Lower leg skin (tissue), 4 donors: ENCODE data around the gene CLPTM1L. TPM values are rescaled to one million over a fixed set of nuclear protein-coding genes. Genes with fewer than 3 reads are reported as not detected.
"Not testable (repeated sequence)": the region's sequence is repeated elsewhere in the genome, so short reads cannot be mapped to it uniquely, and the experiment has no call there.

Source experiments
- DNase-seq, 2 donors: peaks; one replicate each; pipeline ENCODE4 v3.0.0-alpha.2; 2019; ENCODE audit warnings: low spot score in 2 of 2
- H3K4me3 ChIP-seq: fragments of 200-600 bp; sonication (generic); 2 replicates; pipeline ENCODE4 v1.5.1; 2017; ENCODE audit warnings: mild to moderate bottlenecking, low read depth; ENCODE audit not compliant: poor library complexity, severe bottlenecking
- POLR2A ChIP-seq, 2 donors: fragments of 450-650 bp; IDR thresholded peaks; one replicate each; pipeline ENCODE4 v1.6.1; 2016 to 2017; ENCODE audit warnings: antibody characterized with exemption in 2 of 2, mild to moderate bottlenecking in 1 of 2, moderate library complexity in 1 of 2
- WGBS, 2 donors: methylation state at CpG; one replicate each; pipeline ENCODE4 v1.1.5; 2018; 5-methylcytosine and 5-hydroxymethylcytosine counted together
- intact Hi-C: fragments of 100-400 bp; cut with DNase I; formaldehyde crosslinking; loops from one replicate; pipeline ENCODE4 v1.15.0; 2023; ENCODE audit warnings: low total_unique reads
- total RNA-seq, 4 donors: library from RNA; depleted of rRNA; stranded (reverse); fragments of >200 nt; gene quantifications; one replicate each; pipeline ENCODE4 v1.1.0, GENCODE V29; 2016
- TF ChIP-seq, protein P1 (sequence below), 3 donors: fragments of 450-650 bp; IDR thresholded peaks; one replicate each; pipeline ENCODE4 v1.5.1; 2016; ENCODE audit warnings: antibody characterized with exemption in 3 of 3, mild to moderate bottlenecking in 3 of 3, moderate library complexity in 2 of 3

The CLPTM1L gene
- total RNA-seq, 4 donors from 2014 or later: 82.8 to 123 (median 102) TPM

DNA sequence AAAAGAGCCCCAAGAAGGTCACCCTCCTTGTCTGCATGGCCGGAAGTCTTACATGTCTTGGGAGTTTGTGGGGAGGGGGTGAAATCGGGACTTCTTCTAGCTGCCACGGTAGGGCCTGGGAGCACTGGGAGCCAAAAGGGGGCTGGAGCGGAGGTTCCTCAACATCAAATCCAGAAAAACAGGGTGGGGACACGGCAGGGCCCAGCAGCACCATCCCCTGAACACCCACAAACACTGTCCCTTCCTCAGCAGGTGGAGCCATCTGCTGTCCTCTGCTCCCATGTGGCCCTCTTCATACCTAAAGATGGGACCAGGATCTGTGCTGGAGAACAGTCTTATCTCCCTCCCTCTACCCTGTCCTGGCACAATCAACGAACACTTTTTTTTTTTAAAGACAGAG is 52.8 kb downstream of the CLPTM1L start:
- intact Hi-C loops: no loop called here
- TF ChIP-seq, protein P1, sequence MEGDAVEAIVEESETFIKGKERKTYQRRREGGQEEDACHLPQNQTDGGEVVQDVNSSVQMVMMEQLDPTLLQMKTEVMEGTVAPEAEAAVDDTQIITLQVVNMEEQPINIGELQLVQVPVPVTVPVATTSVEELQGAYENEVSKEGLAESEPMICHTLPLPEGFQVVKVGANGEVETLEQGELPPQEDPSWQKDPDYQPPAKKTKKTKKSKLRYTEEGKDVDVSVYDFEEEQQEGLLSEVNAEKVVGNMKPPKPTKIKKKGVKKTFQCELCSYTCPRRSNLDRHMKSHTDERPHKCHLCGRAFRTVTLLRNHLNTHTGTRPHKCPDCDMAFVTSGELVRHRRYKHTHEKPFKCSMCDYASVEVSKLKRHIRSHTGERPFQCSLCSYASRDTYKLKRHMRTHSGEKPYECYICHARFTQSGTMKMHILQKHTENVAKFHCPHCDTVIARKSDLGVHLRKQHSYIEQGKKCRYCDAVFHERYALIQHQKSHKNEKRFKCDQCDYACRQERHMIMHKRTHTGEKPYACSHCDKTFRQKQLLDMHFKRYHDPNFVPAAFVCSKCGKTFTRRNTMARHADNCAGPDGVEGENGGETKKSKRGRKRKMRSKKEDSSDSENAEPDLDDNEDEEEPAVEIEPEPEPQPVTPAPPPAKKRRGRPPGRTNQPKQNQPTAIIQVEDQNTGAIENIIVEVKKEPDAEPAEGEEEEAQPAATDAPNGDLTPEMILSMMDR (IDR thresholded peaks at IDR 0.05): no peak
- no peak for TF ChIP-seq POLR2A (IDR thresholded peaks at IDR 0.05)
- DNase-seq: peak in 1 of 2 donors; percentile 81
- no peak overlapping the region for H3K4me3 ChIP-seq
- 68 to 77% methylated on average over 6 of the region's 6 CpGs for WGBS, 2 donors

DNA sequence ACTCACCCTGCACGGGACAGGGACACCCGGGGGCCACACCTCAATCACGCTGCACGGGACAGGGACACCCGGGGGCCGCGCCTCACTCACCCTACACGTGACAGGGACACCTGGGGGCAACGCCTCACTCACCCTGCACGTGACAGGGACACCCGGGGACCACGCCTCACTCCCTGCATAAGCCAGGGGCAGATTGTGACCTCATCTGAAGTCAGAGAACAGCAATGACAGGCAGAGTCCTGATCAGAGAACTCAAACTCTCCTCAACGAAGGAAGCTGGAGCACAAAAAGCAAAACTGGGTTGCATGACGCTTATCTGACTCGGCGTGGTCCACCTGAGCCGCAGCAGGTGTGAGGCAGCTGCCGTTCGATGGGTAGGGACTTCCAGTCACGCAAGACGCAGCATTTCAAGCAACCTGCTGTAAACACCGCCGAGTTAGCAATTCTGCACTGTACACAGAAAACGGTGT is 53.3 kb downstream of the CLPTM1L start:
- intact Hi-C loops: no loop called here
- peak in 1 of 2 donors; percentile 63 for DNase-seq
- no peak overlapping the region for H3K4me3 ChIP-seq
- TF ChIP-seq, protein P1 (IDR thresholded peaks at IDR 0.05): no peak
- TF ChIP-seq POLR2A (IDR thresholded peaks at IDR 0.05): no peak
- WGBS, 2 donors: 63 to 66% methylated on average over 24 of the region's 24 CpGs

DNA sequence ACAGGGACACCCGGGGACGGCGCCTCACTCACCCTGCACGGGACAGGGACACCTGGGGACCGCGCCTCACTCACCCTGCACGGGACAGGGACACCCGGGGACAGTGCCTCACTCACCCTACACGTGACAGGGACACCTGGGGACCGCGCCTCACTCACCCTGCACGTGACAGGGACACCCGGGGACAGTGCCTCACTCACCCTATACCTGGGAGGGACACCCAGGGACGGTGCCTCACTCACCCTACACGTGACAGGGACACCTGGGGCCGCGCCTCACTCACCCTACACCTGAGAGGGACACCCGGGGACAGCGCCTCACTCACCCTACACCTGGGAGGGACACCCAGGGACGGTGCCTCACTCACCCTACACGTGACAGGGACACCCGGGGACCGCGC is 53.9 kb downstream of the CLPTM1L start:
- intact Hi-C loops, H3K4me3 ChIP-seq: not testable (repeated sequence)
- peak in 1 of 2 donors; percentile 74 for DNase-seq
- 88% methylated on average over 8 of the region's 24 CpGs; no CpG with 5 or more reads in 1 of the 2 donors for WGBS, 2 donors

DNA sequence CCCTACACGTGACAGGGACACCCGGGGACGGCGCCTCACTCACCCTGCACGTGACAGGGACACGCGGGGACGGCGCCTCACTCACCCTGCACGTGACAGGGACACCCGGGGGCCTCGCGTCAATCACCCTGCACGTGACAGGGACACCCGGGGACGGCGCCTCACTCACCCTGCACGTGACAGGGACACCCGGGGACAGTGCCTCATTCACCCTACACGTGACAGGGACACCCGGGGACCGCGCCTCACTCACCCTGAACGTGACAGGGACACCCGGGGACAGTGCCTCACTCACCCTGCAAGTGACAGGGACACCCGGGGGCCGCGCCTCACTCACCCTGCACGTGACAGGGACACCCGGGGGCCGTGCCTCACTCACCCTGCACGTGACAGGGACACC is 55.3 kb downstream of the CLPTM1L start:
- intact Hi-C loops, DNase-seq, H3K4me3 ChIP-seq: not testable (repeated sequence)
- WGBS, 2 donors: 80 to 93% methylated on average over 4 to 19 of the region's 32 CpGs

DNA sequence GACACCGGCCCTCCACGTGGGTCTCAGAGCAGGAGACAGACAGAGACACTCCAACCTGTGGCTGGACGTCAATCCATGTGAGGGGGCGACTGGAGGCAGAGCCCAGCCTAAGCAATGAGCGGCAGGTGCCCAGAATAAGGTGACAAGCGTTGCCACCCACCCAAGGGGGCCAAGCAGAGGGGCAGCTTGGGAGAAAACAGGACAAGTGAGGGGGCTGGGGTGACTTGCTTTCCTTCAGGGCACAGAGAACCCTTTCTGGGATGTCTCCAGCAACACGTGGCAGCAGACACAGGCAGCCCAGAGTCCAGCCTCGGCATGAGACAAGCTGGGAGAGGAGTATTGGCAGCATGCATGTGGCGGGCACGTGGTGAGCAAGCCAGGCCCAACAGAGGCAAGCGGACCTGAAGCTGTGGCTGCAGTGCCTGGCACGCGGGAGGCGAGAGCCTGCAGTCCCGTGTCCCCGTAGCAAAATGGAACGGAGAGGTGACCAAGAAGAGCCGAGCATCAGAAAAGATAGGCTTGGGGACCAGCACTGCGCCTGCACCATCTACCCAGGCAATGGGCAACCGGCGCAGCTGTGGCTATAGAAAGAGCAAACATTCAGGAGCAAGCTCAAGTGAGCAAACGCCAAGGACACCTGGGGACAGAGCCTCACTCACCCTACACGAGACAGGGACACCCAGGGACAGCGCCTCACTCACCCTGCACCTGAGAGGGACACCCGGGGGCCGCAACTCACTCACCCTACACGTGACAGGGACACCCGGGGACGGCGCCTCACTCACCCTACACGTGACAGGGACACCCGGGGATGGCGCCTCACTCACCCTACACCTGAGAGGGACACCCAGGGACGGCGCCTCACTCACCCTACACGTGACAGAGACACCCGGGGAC is 56.2 kb downstream of the CLPTM1L start:
- intact Hi-C loops: no loop called here
- TF ChIP-seq POLR2A (IDR thresholded peaks at IDR 0.05): no peak
- TF ChIP-seq, protein P1 (IDR thresholded peaks at IDR 0.05): no peak
- H3K4me3 ChIP-seq: no peak overlapping the region
- WGBS, 2 donors: 92 to 93% methylated on average over 31 to 33 of the region's 37 CpGs
- peak in 1 of 2 donors; percentile 72 for DNase-seq

DNA sequence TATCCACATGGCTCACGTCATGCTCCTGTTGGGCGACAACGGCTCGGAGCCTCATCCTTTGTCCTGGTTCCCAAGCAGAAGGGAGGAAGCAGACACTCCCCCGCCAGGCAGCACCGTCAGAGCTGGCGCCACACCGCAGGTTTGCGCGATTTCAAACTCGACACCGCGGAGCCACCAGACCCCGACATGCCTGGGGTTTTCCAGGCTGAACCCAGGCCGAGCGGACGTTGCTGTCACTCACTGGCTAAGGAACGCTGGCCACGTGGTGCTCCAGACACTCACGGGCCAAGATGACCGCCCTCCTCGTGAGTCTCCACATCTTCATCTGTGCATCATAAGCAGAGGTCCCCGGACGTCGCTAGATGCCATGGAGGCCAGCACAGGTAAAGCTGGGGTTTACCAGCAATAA is 59.0 kb downstream of the CLPTM1L start:
- H3K4me3 ChIP-seq: no peak overlapping the region
- no peak for TF ChIP-seq POLR2A (IDR thresholded peaks at IDR 0.05)
- TF ChIP-seq, protein P1 (IDR thresholded peaks at IDR 0.05): no peak
- peak in 1 of 2 donors; percentile 79 for DNase-seq
- WGBS, 2 donors: 92 to 94% methylated on average over 25 of the region's 25 CpGs
- intact Hi-C loops: no loop called here
